Stomach (tissue), 9 donors: ENCODE measurements around the gene MRPL48. TPM values are rescaled to one million over a fixed set of nuclear protein-coding genes. Genes with fewer than 3 reads are reported as not detected.
A peak's percentile ranks its signal among the peaks of the same experiment; 100 is the strongest.

ENCODE experiments used
- DNase-seq, 2 donors: peaks; one replicate each; pipeline versions ENCODE4 v3.0.0 to v3.0.0-alpha.2; 2013 to 2019
- H3K27ac ChIP-seq, 5 donors: fragments of 200-600 bp in 4 of 5; sonication (generic) in 4 of 5; one replicate each; pipeline ENCODE4 v1.5.1; 2013 to 2019; ENCODE audit warnings: mild to moderate bottlenecking in 1 of 5, moderate library complexity in 1 of 5
- H3K27me3 ChIP-seq, 3 donors: fragments of 200-600 bp; sonication (generic); one replicate each; pipeline ENCODE4 v1.5.1; 2017 to 2019; ENCODE audit warnings: mixed run types in 1 of 3
- H3K36me3 ChIP-seq, 4 donors: fragments of 200-600 bp; sonication (generic); 1 replicate in 3 of 4; 2 replicates in 1 of 4; pipeline ENCODE4 v1.5.1; 2016 to 2019
- H3K4me1 ChIP-seq, 4 donors: fragments of 200-600 bp; sonication (generic); one replicate each; pipeline ENCODE4 v1.5.1; 2016 to 2019
- H3K4me3 ChIP-seq, 4 donors: fragments of 200-600 bp; sonication (generic) in 3 of 4; one replicate each; pipeline ENCODE4 v1.5.1; 2016 to 2019; ENCODE audit warnings: mild to moderate bottlenecking in 1 of 4
- H3K9me3 ChIP-seq, 4 donors: fragments of 200-600 bp; sonication (generic); one replicate each; pipeline ENCODE4 v1.5.1; 2016 to 2019
- EP300 ChIP-seq: sonication (generic); formaldehyde crosslinking; IDR thresholded peaks from one replicate; pipeline ENCODE4 v1.6.1; 2017; ENCODE audit warnings: antibody characterized with exemption
- POLR2A ChIP-seq, 4 donors: fragments of 450-650 bp; IDR thresholded peaks; one replicate each; pipeline ENCODE4 v1.6.1; 2016; ENCODE audit warnings: antibody characterized with exemption in 4 of 4, control low read depth in 2 of 4, mild to moderate bottlenecking in 1 of 4, moderate library complexity in 1 of 4
- POLR2AphosphoS5 ChIP-seq, 3 donors: sonication (generic); formaldehyde crosslinking; IDR thresholded peaks; one replicate each; pipeline ENCODE4 v1.6.1; 2016; ENCODE audit warnings: antibody characterized with exemption in 3 of 3
- WGBS, 5 donors: extraction: QIAGEN DNeasy Blood & Tissue Kit in 3 of 5; methylation state at CpG; one replicate each; pipeline versions ENCODE4 v1.1.5 to v1.1.7; 2013 to 2018; 5-methylcytosine and 5-hydroxymethylcytosine counted together
- intact Hi-C: fragments of 100-400 bp; cut with DNase I; formaldehyde crosslinking; loops from one replicate; pipeline ENCODE4 v1.15.1; 2023; ENCODE audit warnings: low total_unique reads
- polyA plus RNA-seq, 3 donors: library from polyadenylated mRNA; stranded (reverse); fragments of 200-250 nt; gene quantifications; one replicate each; pipeline ENCODE4 v1.2.3, GENCODE V29; 2013
- total RNA-seq, 5 donors: library from RNA; depleted of rRNA; stranded (reverse); fragments of >200 nt; gene quantifications; one replicate each; pipeline versions ENCODE4 v1.1.0 to v1.2.3, GENCODE V29; 2014 to 2016
- TF ChIP-seq, protein P1 (sequence below), 7 experiments: fragments of 450-650 bp in 4 of 7; fragments of 200-600 bp in 3 of 7; sonication (generic) in 3 of 7; IDR thresholded peaks; one replicate each; pipeline ENCODE4 v1.5.1; 2016 to 2019; ENCODE audit warnings: antibody characterized with exemption in 7 of 7, control low read depth in 2 of 7, mild to moderate bottlenecking in 1 of 7
- donor health status: healthy with polysubstance abuse.
- donor health status: Bipolar disorder and iron deficiency.
- donor health status: healthy.

The MRPL48 gene
- total and polyA plus RNA-seq, 8 donors, result 1.2 to 118 (median 31.0) TPM

- no peaks in the 10 kb centered on the region for H3K36me3 ChIP-seq
- 87 to 92% (median 90%) methylated on average over 5 of the region's 5 CpGs for WGBS, 5 donors
- H3K4me1 ChIP-seq, result peaks cover 21 to 72% (median 41%) of the 10 kb centered on the region in 4 donors
- no peaks in the 10 kb centered on the region for H3K27me3 ChIP-seq
- H3K4me3 ChIP-seq, result no peak overlapping the region
- TF ChIP-seq POLR2AphosphoS5 (IDR thresholded peaks at IDR 0.05) (no peak), EP300 (no peak), POLR2A (IDR thresholded peaks at IDR 0.05) (no peak)
- TF ChIP-seq, protein P1, sequence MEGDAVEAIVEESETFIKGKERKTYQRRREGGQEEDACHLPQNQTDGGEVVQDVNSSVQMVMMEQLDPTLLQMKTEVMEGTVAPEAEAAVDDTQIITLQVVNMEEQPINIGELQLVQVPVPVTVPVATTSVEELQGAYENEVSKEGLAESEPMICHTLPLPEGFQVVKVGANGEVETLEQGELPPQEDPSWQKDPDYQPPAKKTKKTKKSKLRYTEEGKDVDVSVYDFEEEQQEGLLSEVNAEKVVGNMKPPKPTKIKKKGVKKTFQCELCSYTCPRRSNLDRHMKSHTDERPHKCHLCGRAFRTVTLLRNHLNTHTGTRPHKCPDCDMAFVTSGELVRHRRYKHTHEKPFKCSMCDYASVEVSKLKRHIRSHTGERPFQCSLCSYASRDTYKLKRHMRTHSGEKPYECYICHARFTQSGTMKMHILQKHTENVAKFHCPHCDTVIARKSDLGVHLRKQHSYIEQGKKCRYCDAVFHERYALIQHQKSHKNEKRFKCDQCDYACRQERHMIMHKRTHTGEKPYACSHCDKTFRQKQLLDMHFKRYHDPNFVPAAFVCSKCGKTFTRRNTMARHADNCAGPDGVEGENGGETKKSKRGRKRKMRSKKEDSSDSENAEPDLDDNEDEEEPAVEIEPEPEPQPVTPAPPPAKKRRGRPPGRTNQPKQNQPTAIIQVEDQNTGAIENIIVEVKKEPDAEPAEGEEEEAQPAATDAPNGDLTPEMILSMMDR (IDR thresholded peaks at IDR 0.05), result no peak
- no peak overlapping the region for H3K27ac ChIP-seq
- intact Hi-C loops, result no loop called here
- no peaks in the 10 kb centered on the region for H3K9me3 ChIP-seq
- no peak for DNase-seq
Observed at GRCh38 chr11:73757598-73757997, 30.1 kb upstream of the MRPL48 start.

- DNase-seq, result no peak
- 42 to 66% (median 55%) methylated on average over 1 of the region's 1 CpG for WGBS, 5 donors
- Histone ChIP-seq H3K27ac (no peak overlapping the region), H3K27me3 (no peaks in the 10 kb centered on the region), H3K4me1 (peaks cover 21 to 66% (median 38%) of the 10 kb centered on the region in 4 donors), H3K36me3 (no peaks in the 10 kb centered on the region), H3K9me3 (no peaks in the 10 kb centered on the region), H3K4me3 (peak overlapping the region in 1 of 4 donors; percentile 70)
- TF ChIP-seq POLR2AphosphoS5 (IDR thresholded peaks at IDR 0.05), result no peak
- no peak for TF ChIP-seq POLR2A (IDR thresholded peaks at IDR 0.05)
- TF ChIP-seq, protein P1 (IDR thresholded peaks at IDR 0.05), result no peak
- TF ChIP-seq EP300, result no peak
- intact Hi-C loops, result no loop called here
Observed at GRCh38 chr11:73758451-73758850, 29.2 kb upstream of the MRPL48 start.

GRCh38 chr11:73759610-73760134 is 28.0 kb upstream of the MRPL48 start:
- peak in 1 of 2 donors; percentile 53 for DNase-seq
- WGBS, 5 donors, result 1 to 2% (median 1%) methylated on average over 8 of the region's 8 CpGs
- H3K4me1 ChIP-seq, result peaks cover 18 to 54% (median 32%) of the 10 kb centered on the region in 4 donors
- TF ChIP-seq, protein P1 (IDR thresholded peaks at IDR 0.05), result no peak
- TF ChIP-seq POLR2A (IDR thresholded peaks at IDR 0.05) (no peak), POLR2AphosphoS5 (IDR thresholded peaks at IDR 0.05) (no peak), EP300 (no peak)
- no peaks in the 10 kb centered on the region for H3K36me3 ChIP-seq
- intact Hi-C loops, result no loop called here
- peak overlapping the region; percentile 94 to 99 (median 97) for H3K27ac ChIP-seq
- H3K27me3 ChIP-seq, result no peaks in the 10 kb centered on the region
- no peaks in the 10 kb centered on the region for H3K9me3 ChIP-seq
- peak overlapping the region; percentile 70 to 96 (median 90) for H3K4me3 ChIP-seq

- Histone ChIP-seq H3K27me3 (no peaks in the 10 kb centered on the region), H3K4me3 (peak overlapping the region; percentile 70 to 96 (median 90)), H3K27ac (peak overlapping the region; percentile 94 to 99 (median 97)), H3K36me3 (no peaks in the 10 kb centered on the region), H3K4me1 (peaks cover 18 to 49% (median 30%) of the 10 kb centered on the region in 4 donors), H3K9me3 (no peaks in the 10 kb centered on the region)
- intact Hi-C loops, result no loop called here
- WGBS, 5 donors, result 0 to 1% (median 0%) methylated on average over 32 to 44 of the region's 44 CpGs
- no peak for TF ChIP-seq POLR2A (IDR thresholded peaks at IDR 0.05)
- no peak for TF ChIP-seq POLR2AphosphoS5 (IDR thresholded peaks at IDR 0.05)
- TF ChIP-seq EP300, result no peak
- TF ChIP-seq, protein P1 (IDR thresholded peaks at IDR 0.05), result no peak
- peak; percentile 37 to 83 for DNase-seq
Observed at GRCh38 chr11:73760135-73760678, 27.5 kb upstream of the MRPL48 start.
